Ishikawa (cell line): Measurements from ENCODE around the gene PRRC1.

Experiments used
- CEBPB ChIP-seq: IDR thresholded peaks from 2 replicates; pipeline ENCODE4 v1.6.1; 2012
- CREB1 ChIP-seq: IDR thresholded peaks from 2 replicates; pipeline ENCODE4 v1.6.1; 2012; ENCODE audit warnings: low read depth
- EGR1 ChIP-seq: IDR thresholded peaks from 2 replicates; pipeline ENCODE4 v1.6.1; 2012
- EP300 ChIP-seq: IDR thresholded peaks from 2 replicates; pipeline ENCODE4 v1.6.1; 2012; ENCODE audit warnings: borderline replicate concordance
- FOXM1 ChIP-seq: IDR thresholded peaks from 2 replicates; pipeline ENCODE4 v1.6.1; 2012; ENCODE audit warnings: low read depth, borderline replicate concordance
- MAX ChIP-seq: IDR thresholded peaks from 2 replicates; pipeline ENCODE4 v1.6.1; 2012
- NFIC ChIP-seq: IDR thresholded peaks from 2 replicates; pipeline ENCODE4 v1.6.1; 2012
- RAD21 ChIP-seq: IDR thresholded peaks from 2 replicates; pipeline ENCODE4 v1.6.1; 2012; ENCODE audit warnings: low read depth
- REST ChIP-seq: IDR thresholded peaks from 2 replicates; pipeline ENCODE4 v1.6.1; 2012; ENCODE audit warnings: low read depth, mild to moderate bottlenecking
- TAF1 ChIP-seq: IDR thresholded peaks from 2 replicates; pipeline ENCODE4 v1.6.1; 2012; ENCODE audit warnings: low read depth, mild to moderate bottlenecking
- TCF12 ChIP-seq: IDR thresholded peaks from 2 replicates; pipeline ENCODE4 v1.6.1; 2012; ENCODE audit warnings: low read depth
- TEAD4 ChIP-seq: IDR thresholded peaks from 2 replicates; pipeline ENCODE4 v1.6.1; 2012
- USF1 ChIP-seq: IDR thresholded peaks from 2 replicates; pipeline ENCODE4 v1.6.1; 2012
- YY1 ChIP-seq: IDR thresholded peaks from 2 replicates; pipeline ENCODE4 v1.6.1; 2012; ENCODE audit warnings: low read depth
- ZBTB7A ChIP-seq: IDR thresholded peaks from 2 replicates; pipeline ENCODE4 v1.6.1; 2012; ENCODE audit warnings: low read depth

PRRC1 gene

GRCh38 chr5:127568166-127568565 lies 50.7 kb downstream of the PRRC1 start:
- TF ChIP-seq EGR1 = no peak

- no peak for TF ChIP-seq REST
- TF ChIP-seq FOXM1 = no peak
- no peak for TF ChIP-seq NFIC
- TF ChIP-seq RAD21 = no peak
- no peak for TF ChIP-seq EGR1
- no peak for TF ChIP-seq EP300
- TF ChIP-seq TCF12 = no peak
- TF ChIP-seq TAF1 = no peak
- TF ChIP-seq CREB1 = no peak
- no peak for TF ChIP-seq CEBPB
Measured at GRCh38 chr5:127571314-127572131, 54.1 kb downstream of the PRRC1 start.

- TF ChIP-seq CEBPB = no peak
- TF ChIP-seq EGR1 = no peak
- TF ChIP-seq EP300 = no peak
- no peak for TF ChIP-seq FOXM1
- TF ChIP-seq CREB1 = no peak
- TF ChIP-seq USF1 = no peak
- no peak for TF ChIP-seq RAD21
- TF ChIP-seq YY1 = no peak
- no peak for TF ChIP-seq TAF1
- no peak for TF ChIP-seq ZBTB7A
- TF ChIP-seq TEAD4 = no peak
- no peak for TF ChIP-seq NFIC
- TF ChIP-seq MAX = no peak
- TF ChIP-seq REST = no peak
- TF ChIP-seq TCF12 = no peak
Measured at GRCh38 chr5:127572930-127573329, 55.5 kb downstream of the PRRC1 start.

- TF ChIP-seq EP300 (no peak), TEAD4 (no peak), REST (no peak), CREB1 (no peak), CEBPB (no peak), YY1 (no peak)
Measured at GRCh38 chr5:127574852-127575679, 57.6 kb downstream of the PRRC1 start.

- no peak for TF ChIP-seq NFIC
- TF ChIP-seq TCF12 = no peak
- no peak for TF ChIP-seq EGR1
- no peak for TF ChIP-seq RAD21
- TF ChIP-seq EP300 = no peak
- no peak for TF ChIP-seq CREB1
- no peak for TF ChIP-seq CEBPB
- TF ChIP-seq FOXM1 = no peak
- no peak for TF ChIP-seq TAF1
- no peak for TF ChIP-seq ZBTB7A
- no peak for TF ChIP-seq USF1
- TF ChIP-seq MAX = no peak
- TF ChIP-seq REST = no peak
- no peak for TF ChIP-seq TEAD4
- no peak for TF ChIP-seq YY1
Measured at GRCh38 chr5:127577458-127577857, 60.0 kb downstream of the PRRC1 start.
